Thyroid gland (tissue), 4 donors: ENCODE data around the gene DIP2A. TPM values are rescaled to one million over a fixed set of nuclear protein-coding genes. Genes with fewer than 3 reads are reported as not detected.

Source experiments
- DNase-seq, 2 donors: peaks; one replicate each; pipeline ENCODE4 v3.0.0-alpha.2; 2019
- H3K27ac ChIP-seq, 3 donors: fragments of 200-600 bp; sonication (generic); 1 replicate in 2 of 3; 2 replicates in 1 of 3; pipeline ENCODE4 v1.5.1; 2016 to 2019; ENCODE audit warnings: mild to moderate bottlenecking in 1 of 3, moderate library complexity in 1 of 3
- H3K27me3 ChIP-seq: fragments of 200-600 bp; sonication (generic); one replicate; pipeline ENCODE4 v1.5.1; 2019
- H3K36me3 ChIP-seq, 2 donors: fragments of 200-600 bp; sonication (generic); one replicate each; pipeline ENCODE4 v1.5.1; 2016 to 2019
- H3K4me1 ChIP-seq, 2 donors: fragments of 200-600 bp; sonication (generic); one replicate each; pipeline ENCODE4 v1.5.1; 2017 to 2019
- H3K4me3 ChIP-seq, 3 donors: fragments of 200-600 bp; sonication (generic); replicated peaks in 1 of 3; 1 replicate in 2 of 3; 2 replicates in 1 of 3; pipeline ENCODE4 v1.5.1; 2016; ENCODE audit warnings: mild to moderate bottlenecking in 1 of 3
- H3K9me3 ChIP-seq: fragments of 200-600 bp; sonication (generic); one replicate; pipeline ENCODE4 v1.5.1; 2017
- POLR2A ChIP-seq, 2 donors: fragments of 450-650 bp; IDR thresholded peaks; one replicate each; pipeline ENCODE4 v1.6.1; 2017; ENCODE audit warnings: antibody characterized with exemption in 2 of 2, mild to moderate bottlenecking in 2 of 2, moderate library complexity in 1 of 2
- WGBS, 2 donors: methylation state at CpG; one replicate each; pipeline ENCODE4 v1.1.5; 2017; 5-methylcytosine and 5-hydroxymethylcytosine counted together
- intact Hi-C: fragments of 100-400 bp; cut with DNase I; formaldehyde crosslinking; loops from one replicate; pipeline ENCODE4 v1.15.1; 2023
- total RNA-seq, 4 donors: library from RNA; depleted of rRNA; stranded (reverse); fragments of >200 nt; gene quantifications; one replicate each; pipeline ENCODE4 v1.2.3, GENCODE V29; 2016
- TF ChIP-seq, protein P1 (sequence below), 6 experiments: fragments of 200-600 bp in 3 of 6; fragments of 450-650 bp in 3 of 6; sonication (generic) in 3 of 6; IDR thresholded peaks; one replicate each; pipeline ENCODE4 v1.5.1; 2016 to 2019; ENCODE audit warnings: antibody characterized with exemption in 6 of 6, mild to moderate bottlenecking in 2 of 6, inconsistent platforms in 1 of 6, moderate library complexity in 1 of 6

The DIP2A gene
- total RNA-seq, 4 donors from 2014 or later: 35.1 to 56.3 (median 42.9) TPM

DNA sequence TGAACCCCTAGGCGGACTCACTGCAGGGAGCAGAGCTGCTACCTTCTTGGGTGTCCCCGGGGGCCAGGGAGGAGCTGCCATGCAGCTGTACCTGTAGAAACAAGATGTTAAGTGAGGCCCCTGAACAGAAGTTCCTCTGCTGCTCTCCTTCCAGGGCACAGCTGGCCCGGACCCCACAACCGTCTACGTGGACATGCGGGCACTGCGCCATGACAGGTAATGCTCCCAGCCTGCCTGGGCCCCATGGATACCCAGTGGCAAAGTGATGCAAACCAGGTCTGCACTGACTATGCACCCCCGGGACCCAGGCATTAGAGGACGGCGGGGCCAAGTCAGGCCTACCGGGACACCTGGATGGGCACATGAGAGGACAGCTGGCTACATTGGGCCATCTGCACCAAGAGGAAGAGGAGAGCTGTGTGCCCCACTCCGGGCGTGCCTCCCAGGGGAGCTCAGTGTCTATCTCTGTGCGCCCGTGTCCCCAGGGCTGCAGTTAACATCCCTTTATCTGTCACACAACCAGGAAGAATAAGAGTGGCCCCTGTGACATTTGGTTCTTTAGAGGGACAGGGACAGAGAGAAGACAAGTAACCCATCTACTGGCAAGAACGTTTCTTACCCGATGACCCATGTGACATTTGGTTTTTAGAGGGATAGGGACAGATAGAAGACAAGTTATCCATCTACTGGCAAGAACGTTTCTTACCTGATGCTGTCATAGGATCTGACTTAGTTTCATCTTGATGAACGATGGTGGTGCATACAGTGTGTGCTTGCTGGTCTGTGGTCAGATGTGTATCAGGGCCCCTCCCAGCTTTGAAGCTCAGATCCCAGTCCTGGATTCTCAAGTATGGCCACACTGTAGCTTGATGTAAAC lies 102.1 kb downstream of the DIP2A start:
- WGBS, 2 donors: 93 to 95% methylated on average over 10 to 19 of the region's 19 CpGs
- Histone ChIP-seq H3K4me1 (peaks cover 0 to 16% of the 10 kb centered on the region in 2 donors), H3K27me3 (no peaks in the 10 kb centered on the region), H3K9me3 (no peaks in the 10 kb centered on the region), H3K27ac (peak overlapping the region in 2 of 3 donors; percentile 62 to 80), H3K36me3 (peaks cover 37 to 54% of the 10 kb centered on the region in 2 donors), H3K4me3 (no peak overlapping the region)
- TF ChIP-seq, protein P1, sequence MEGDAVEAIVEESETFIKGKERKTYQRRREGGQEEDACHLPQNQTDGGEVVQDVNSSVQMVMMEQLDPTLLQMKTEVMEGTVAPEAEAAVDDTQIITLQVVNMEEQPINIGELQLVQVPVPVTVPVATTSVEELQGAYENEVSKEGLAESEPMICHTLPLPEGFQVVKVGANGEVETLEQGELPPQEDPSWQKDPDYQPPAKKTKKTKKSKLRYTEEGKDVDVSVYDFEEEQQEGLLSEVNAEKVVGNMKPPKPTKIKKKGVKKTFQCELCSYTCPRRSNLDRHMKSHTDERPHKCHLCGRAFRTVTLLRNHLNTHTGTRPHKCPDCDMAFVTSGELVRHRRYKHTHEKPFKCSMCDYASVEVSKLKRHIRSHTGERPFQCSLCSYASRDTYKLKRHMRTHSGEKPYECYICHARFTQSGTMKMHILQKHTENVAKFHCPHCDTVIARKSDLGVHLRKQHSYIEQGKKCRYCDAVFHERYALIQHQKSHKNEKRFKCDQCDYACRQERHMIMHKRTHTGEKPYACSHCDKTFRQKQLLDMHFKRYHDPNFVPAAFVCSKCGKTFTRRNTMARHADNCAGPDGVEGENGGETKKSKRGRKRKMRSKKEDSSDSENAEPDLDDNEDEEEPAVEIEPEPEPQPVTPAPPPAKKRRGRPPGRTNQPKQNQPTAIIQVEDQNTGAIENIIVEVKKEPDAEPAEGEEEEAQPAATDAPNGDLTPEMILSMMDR (IDR thresholded peaks at IDR 0.05): no peak
- TF ChIP-seq POLR2A (IDR thresholded peaks at IDR 0.05): no peak
- no peak for DNase-seq
- intact Hi-C loops: no loop called here

DNA sequence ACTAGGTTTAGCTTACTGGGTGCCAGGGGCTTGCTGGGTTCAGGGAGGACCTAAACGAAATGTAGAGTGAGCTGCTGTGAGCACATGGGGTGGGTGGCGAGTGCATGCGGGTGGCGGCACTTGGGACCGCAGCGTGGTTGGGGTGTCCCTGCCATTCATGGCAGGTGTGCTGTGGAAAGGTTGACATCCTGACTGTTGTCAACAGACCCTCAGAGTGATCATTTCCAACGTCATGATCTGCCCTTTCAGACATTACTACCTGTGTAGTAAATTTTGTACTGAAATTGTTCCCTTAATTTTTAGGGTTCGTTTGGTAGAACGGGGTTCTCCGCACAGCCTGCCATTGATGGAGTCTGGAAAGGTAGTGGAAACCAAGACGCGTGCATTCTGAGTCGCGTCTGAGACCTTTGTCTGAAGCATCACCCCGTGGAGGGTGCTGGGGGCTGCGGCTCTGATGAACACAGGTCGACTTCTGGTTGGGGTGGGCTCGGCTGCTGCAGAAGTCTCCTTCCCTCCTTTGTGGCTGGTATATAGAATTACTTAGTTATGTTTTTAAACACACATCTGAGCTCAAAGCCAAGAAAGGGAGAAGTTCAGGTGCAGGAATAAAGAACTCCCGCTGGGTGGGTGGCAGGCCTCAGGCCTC lies 102.9 kb downstream of the DIP2A start:
- H3K4me1 ChIP-seq: peaks cover 0 to 16% of the 10 kb centered on the region in 2 donors
- WGBS, 2 donors: 94 to 97% methylated on average over 19 of the region's 19 CpGs
- no peak for TF ChIP-seq POLR2A (IDR thresholded peaks at IDR 0.05)
- TF ChIP-seq, protein P1 (IDR thresholded peaks at IDR 0.05): no peak
- H3K36me3 ChIP-seq: peaks cover 37 to 50% of the 10 kb centered on the region in 2 donors
- no peak overlapping the region for H3K27ac ChIP-seq
- no peaks in the 10 kb centered on the region for H3K27me3 ChIP-seq
- no peak overlapping the region for H3K4me3 ChIP-seq
- DNase-seq: no peak
- intact Hi-C loops: no loop called here
- H3K9me3 ChIP-seq: no peaks in the 10 kb centered on the region

DNA sequence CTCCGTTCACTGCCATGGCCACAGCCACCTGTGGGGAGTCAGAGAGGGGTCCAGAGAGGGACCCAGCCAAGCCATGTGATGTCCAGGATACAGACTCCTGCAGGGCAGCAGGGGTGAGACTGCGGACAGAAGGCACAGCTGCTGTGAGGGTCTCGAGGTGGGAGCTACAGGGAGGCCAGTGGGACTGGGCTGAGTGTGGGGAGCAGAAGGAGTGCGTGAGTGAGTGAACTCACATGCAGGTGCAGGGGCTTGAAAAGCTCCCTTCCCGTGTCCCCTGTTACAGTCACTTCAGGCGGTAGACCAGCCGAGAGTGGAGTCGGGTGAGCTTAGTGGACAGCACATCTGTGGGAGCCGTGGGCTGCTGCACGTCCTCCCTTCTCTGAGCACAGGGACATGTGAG lies 103.8 kb downstream of the DIP2A start:
- 88 to 93% methylated on average over 10 of the region's 10 CpGs for WGBS, 2 donors
- peaks cover 37 to 44% of the 10 kb centered on the region in 2 donors for H3K36me3 ChIP-seq
- no peaks in the 10 kb centered on the region for H3K27me3 ChIP-seq
- TF ChIP-seq POLR2A (IDR thresholded peaks at IDR 0.05): no peak
- TF ChIP-seq, protein P1 (IDR thresholded peaks at IDR 0.05): no peak
- H3K27ac ChIP-seq: no peak overlapping the region
- no peak for DNase-seq
- H3K4me3 ChIP-seq: no peak overlapping the region
- no peaks in the 10 kb centered on the region for H3K9me3 ChIP-seq
- peaks cover 0 to 16% of the 10 kb centered on the region in 2 donors for H3K4me1 ChIP-seq
- intact Hi-C loops: no loop called here

DNA sequence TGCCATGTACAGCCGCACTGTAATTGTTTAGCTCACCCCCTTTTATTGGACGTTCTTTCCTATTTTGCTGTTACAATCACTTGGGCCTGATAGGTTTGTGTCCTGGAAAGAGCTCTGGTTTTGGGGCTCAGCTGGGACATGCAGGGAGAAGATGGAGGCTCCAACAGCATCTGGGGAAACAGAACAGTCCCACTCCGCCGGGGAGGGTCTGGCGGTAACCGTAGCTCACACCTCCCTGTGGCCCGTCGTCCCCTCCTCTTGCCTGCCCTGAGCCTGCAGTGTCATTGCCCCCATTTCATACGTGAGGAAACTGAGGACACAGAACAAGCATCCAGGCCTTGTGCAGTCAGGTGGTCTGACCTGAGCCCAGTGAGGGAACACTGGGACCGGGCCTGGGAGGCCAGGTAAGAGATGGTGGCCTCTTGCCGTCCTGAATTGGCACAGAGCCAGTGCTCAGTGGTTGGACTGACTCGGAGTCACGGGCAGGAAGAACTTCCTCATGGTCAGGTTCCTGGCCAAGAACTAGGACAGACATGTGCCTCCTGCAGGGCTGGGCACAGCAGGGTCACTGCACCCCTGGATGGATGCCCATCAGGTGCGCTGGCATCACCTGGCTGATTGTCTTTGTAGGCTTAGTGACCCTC lies 104.4 kb downstream of the DIP2A start:
- Histone ChIP-seq H3K4me3 (no peak overlapping the region), H3K27me3 (no peaks in the 10 kb centered on the region), H3K9me3 (no peaks in the 10 kb centered on the region), H3K4me1 (peaks cover 0 to 16% of the 10 kb centered on the region in 2 donors), H3K27ac (no peak overlapping the region), H3K36me3 (peaks cover 37 to 44% of the 10 kb centered on the region in 2 donors)
- no peak for DNase-seq
- no peak for TF ChIP-seq POLR2A (IDR thresholded peaks at IDR 0.05)
- TF ChIP-seq, protein P1 (IDR thresholded peaks at IDR 0.05): no peak
- WGBS, 2 donors: 83 to 92% methylated on average over 10 to 14 of the region's 14 CpGs
- intact Hi-C loops: no loop called here
